Loucy (cell line): ENCODE measurements around the gene PDE4D.

Experiments used
- EZH2phosphoT487 ChIP-seq: fragments of 200-600 bp; IDR thresholded peaks from 2 replicates; pipeline ENCODE4 v1.6.1; 2018; ENCODE audit warnings: antibody characterized with exemption, mild to moderate bottlenecking, moderate library complexity, borderline replicate concordance
- TF ChIP-seq, protein P1 (sequence below): fragments of 200-600 bp; sonication (generic); conservative IDR thresholded peaks from 2 replicates; pipeline ENCODE4 v1.5.1; 2014; ENCODE audit warnings: mild to moderate bottlenecking, antibody characterized with exemption, low read length

DNA sequence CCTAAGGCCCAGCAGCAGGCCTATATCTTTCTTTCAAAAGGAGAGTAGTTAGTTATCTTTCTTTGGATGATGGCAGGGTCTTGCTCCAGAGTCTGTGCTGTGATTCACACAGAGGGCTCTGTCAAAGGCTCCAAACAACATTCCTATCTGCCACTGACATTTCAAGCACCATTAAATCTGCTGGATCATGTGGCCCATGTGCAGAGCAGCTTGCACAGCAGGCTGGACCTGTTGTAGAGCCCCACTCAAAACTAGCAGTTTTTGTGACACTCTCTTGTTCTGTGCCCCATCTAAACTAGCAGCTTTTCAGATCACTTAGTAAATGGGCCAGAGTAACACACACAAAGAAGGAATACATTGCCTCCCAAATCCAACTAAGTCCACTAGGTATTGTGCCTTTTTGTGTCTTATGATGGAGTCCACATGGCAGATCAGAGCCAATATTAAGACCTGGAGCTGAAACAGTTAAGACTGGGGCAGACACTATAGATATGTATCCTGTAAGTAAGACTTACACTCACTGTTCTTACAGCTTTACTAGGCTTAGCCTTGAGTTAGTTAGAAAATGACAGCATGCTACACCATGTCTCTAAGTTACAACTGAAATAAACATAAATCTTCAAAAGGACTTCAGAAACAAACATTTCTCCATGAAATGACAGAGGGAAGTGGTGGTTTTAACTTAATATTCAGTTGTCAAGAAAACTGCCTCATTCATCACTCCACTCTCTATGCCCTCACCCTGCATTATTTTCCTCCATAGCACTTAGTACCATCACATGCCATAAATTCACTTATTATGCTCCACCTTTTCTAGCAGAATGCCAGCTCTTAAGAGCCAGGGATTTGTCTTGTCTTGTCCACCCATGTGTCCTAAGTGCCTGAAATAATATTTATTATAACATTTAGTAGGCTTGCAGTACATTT lies 909.7 kb downstream of the PDE4D start:
- TF ChIP-seq, protein P1, sequence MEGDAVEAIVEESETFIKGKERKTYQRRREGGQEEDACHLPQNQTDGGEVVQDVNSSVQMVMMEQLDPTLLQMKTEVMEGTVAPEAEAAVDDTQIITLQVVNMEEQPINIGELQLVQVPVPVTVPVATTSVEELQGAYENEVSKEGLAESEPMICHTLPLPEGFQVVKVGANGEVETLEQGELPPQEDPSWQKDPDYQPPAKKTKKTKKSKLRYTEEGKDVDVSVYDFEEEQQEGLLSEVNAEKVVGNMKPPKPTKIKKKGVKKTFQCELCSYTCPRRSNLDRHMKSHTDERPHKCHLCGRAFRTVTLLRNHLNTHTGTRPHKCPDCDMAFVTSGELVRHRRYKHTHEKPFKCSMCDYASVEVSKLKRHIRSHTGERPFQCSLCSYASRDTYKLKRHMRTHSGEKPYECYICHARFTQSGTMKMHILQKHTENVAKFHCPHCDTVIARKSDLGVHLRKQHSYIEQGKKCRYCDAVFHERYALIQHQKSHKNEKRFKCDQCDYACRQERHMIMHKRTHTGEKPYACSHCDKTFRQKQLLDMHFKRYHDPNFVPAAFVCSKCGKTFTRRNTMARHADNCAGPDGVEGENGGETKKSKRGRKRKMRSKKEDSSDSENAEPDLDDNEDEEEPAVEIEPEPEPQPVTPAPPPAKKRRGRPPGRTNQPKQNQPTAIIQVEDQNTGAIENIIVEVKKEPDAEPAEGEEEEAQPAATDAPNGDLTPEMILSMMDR = no peak
- no peak for TF ChIP-seq EZH2phosphoT487
